GF-D8 (cell line): ENCODE data around the gene TRIM60.
"Not testable (repeated sequence)": the region's sequence is repeated elsewhere in the genome, so short reads cannot be mapped to it uniquely, and the experiment has no call there.

Source experiments
- DNase-seq: peaks from one replicate; lab custom pipeline; 2025; lab: John Stamatoyannopoulos, UW

The TRIM60 gene

GRCh38 chr4:165053645-165054044 is 21.8 kb downstream of the TRIM60 start, which contains the start of gene TRIM75:
TSS of gene TRIM75 (plus strand) at chr4:165053866. CDS start at chr4:165059148, 5,282 bp downstream.
- no peak for DNase-seq

- DNase-seq: no peak
These were observed 23.8 kb downstream of the TRIM60 start for GRCh38 chr4:165055601-165056000.

- DNase-seq: no peak
These were observed 26.9 kb downstream of the TRIM60 start for GRCh38 chr4:165058666-165059065.

GRCh38 chr4:165059386-165059785 is 27.6 kb downstream of the TRIM60 start:
- no peak for DNase-seq

GRCh38 chr4:165060938-165061337 is 29.1 kb downstream of the TRIM60 start:
- no peak for DNase-seq

- DNase-seq: no peak
These were observed 38.8 kb downstream of the TRIM60 start for GRCh38 chr4:165070560-165070959.

GRCh38 chr4:165073346-165073745 is 41.5 kb downstream of the TRIM60 start:
- DNase-seq: not testable (repeated sequence)

GRCh38 chr4:165077034-165077578 is 45.3 kb downstream of the TRIM60 start:
- no peak for DNase-seq

GRCh38 chr4:165079476-165079875 is 47.7 kb downstream of the TRIM60 start:
- DNase-seq: no peak

- DNase-seq: not testable (repeated sequence)
These were observed 53.0 kb downstream of the TRIM60 start for GRCh38 chr4:165084787-165085186.

GRCh38 chr4:165085946-165086345 is 54.1 kb downstream of the TRIM60 start:
- DNase-seq: no peak

GRCh38 chr4:165088366-165088765 is 56.6 kb downstream of the TRIM60 start:
- no peak for DNase-seq
